Mesendoderm (in vitro differentiated cells): ENCODE measurements around the gene HS6ST3.

Experiments
- DNase-seq: peaks from one replicate; pipeline ENCODE4 v3.0.0; 2013
- H2AK5ac ChIP-seq: 2 replicates; pipeline ENCODE4 v1.6.1; 2013; ENCODE audit warnings: low read length, inconsistent platforms
- H2BK120ac ChIP-seq: 2 replicates; pipeline ENCODE4 v1.6.1; 2013; ENCODE audit warnings: low read depth, mild to moderate bottlenecking, low read length, moderate library complexity, mixed read lengths
- H2BK15ac ChIP-seq: replicated peaks from 2 replicates; pipeline ENCODE4 v1.6.1; 2013; ENCODE audit warnings: low read depth, mild to moderate bottlenecking, moderate library complexity
- H2BK5ac ChIP-seq: 2 replicates; pipeline ENCODE4 v1.6.1; 2013; ENCODE audit warnings: low read length, inconsistent platforms
- H3K18ac ChIP-seq: 2 replicates; pipeline ENCODE4 v1.6.1; 2013; ENCODE audit warnings: mild to moderate bottlenecking, low read length, mixed read lengths
- H3K23ac ChIP-seq: one replicate; pipeline ENCODE4 v1.6.1; 2013; ENCODE audit warnings: low read length
- H3K27ac ChIP-seq: 2 replicates; pipeline ENCODE4 v1.5.1; 2013; ENCODE audit warnings: low read depth, mild to moderate bottlenecking, inconsistent platforms, low read length, moderate library complexity
- H3K27me3 ChIP-seq: 2 replicates; pipeline ENCODE4 v1.6.1; 2013; ENCODE audit warnings: low read length, control low read depth, mild to moderate bottlenecking, inconsistent platforms; ENCODE audit not compliant: insufficient read depth, poor library complexity
- H3K36me3 ChIP-seq: 2 replicates; pipeline ENCODE4 v1.6.1; 2013; ENCODE audit warnings: low read length, inconsistent platforms; ENCODE audit not compliant: control insufficient read depth, insufficient read depth
- H3K4ac ChIP-seq: one replicate; pipeline ENCODE4 v1.6.1; 2013; ENCODE audit warnings: low read depth, mild to moderate bottlenecking, low read length, moderate library complexity
- H3K4me1 ChIP-seq: 2 replicates; pipeline ENCODE4 v1.6.1; 2013; ENCODE audit warnings: low read depth, low read length, inconsistent platforms; ENCODE audit not compliant: control insufficient read depth
- H3K4me2 ChIP-seq: 2 replicates; pipeline ENCODE4 v1.6.1; 2013; ENCODE audit warnings: low read length
- H3K4me3 ChIP-seq: 2 replicates; pipeline ENCODE4 v1.5.1; 2013; ENCODE audit warnings: mild to moderate bottlenecking, low read length
- H3K56ac ChIP-seq: one replicate; pipeline ENCODE4 v1.6.1; 2013; ENCODE audit warnings: low read length
- H3K79me1 ChIP-seq: 2 replicates; pipeline ENCODE4 v1.6.1; 2013; ENCODE audit warnings: low read length, inconsistent platforms
- H3K79me2 ChIP-seq: 2 replicates; pipeline ENCODE4 v1.6.1; 2013; ENCODE audit warnings: mild to moderate bottlenecking, low read length; ENCODE audit not compliant: control insufficient read depth, insufficient read depth
- H3K9ac ChIP-seq: 2 replicates; pipeline ENCODE4 v1.6.1; 2013; ENCODE audit warnings: low read length, inconsistent platforms
- H4K5ac ChIP-seq: one replicate; pipeline ENCODE4 v1.6.1; 2013; ENCODE audit warnings: low read length
- H4K8ac ChIP-seq: one replicate; pipeline ENCODE4 v1.6.1; 2013; ENCODE audit warnings: low read depth, mild to moderate bottlenecking, control low read depth, low read length, moderate library complexity
- WGBS: extraction: QIAGEN DNeasy Blood & Tissue Kit; methylation state at CpG from one replicate; pipeline ENCODE4 v1.1.7; 2013; ENCODE audit warnings: low lambda C conversion rate, missing lambda C conversion rate; ENCODE audit not compliant: insufficient coverage; ENCODE audit errors: extremely low coverage; 5-methylcytosine and 5-hydroxymethylcytosine counted together

Gene HS6ST3

GRCh38 chr13:96684469-96684868 is 594.6 kb downstream of the HS6ST3 start:
- Histone ChIP-seq H2AK5ac (no peak overlapping the region), H4K5ac (no peak overlapping the region), H4K8ac (no peak overlapping the region), H3K9ac (no peak overlapping the region), H3K4me1 (no peaks in the 10 kb centered on the region), H2BK120ac (no peak overlapping the region), H3K27ac (no peak overlapping the region), H3K4me3 (no peak overlapping the region), H2BK15ac (no peak overlapping the region), H3K79me2 (no peaks in the 10 kb centered on the region), H3K27me3 (no peaks in the 10 kb centered on the region), H2BK5ac (no peak overlapping the region), H3K36me3 (no peaks in the 10 kb centered on the region), H3K4me2 (no peak overlapping the region), H3K56ac (no peak overlapping the region), H3K79me1 (no peaks in the 10 kb centered on the region), H3K4ac (no peak overlapping the region), H3K18ac (no peak overlapping the region), H3K23ac (no peak overlapping the region)
- no peak for DNase-seq
- no CpG with 5 or more reads among the region's 4 CpGs for WGBS

- no peak for DNase-seq
- H2BK120ac ChIP-seq, result no peak overlapping the region
- no peaks in the 10 kb centered on the region for H3K79me1 ChIP-seq
- WGBS, result no CpG with 5 or more reads among the region's 1 CpG
- H2BK5ac ChIP-seq, result no peak overlapping the region
- H3K4me3 ChIP-seq, result no peak overlapping the region
- H3K4me1 ChIP-seq, result no peaks in the 10 kb centered on the region
- no peak overlapping the region for H3K9ac ChIP-seq
- no peak overlapping the region for H3K23ac ChIP-seq
- H4K5ac ChIP-seq, result no peak overlapping the region
- no peak overlapping the region for H2BK15ac ChIP-seq
- no peak overlapping the region for H3K4ac ChIP-seq
- no peak overlapping the region for H3K56ac ChIP-seq
- no peak overlapping the region for H3K18ac ChIP-seq
- no peak overlapping the region for H3K4me2 ChIP-seq
- no peaks in the 10 kb centered on the region for H3K79me2 ChIP-seq
- H3K27ac ChIP-seq, result no peak overlapping the region
- no peak overlapping the region for H4K8ac ChIP-seq
- no peak overlapping the region for H2AK5ac ChIP-seq
- H3K36me3 ChIP-seq, result no peaks in the 10 kb centered on the region
- H3K27me3 ChIP-seq, result no peaks in the 10 kb centered on the region
Measured at GRCh38 chr13:96684907-96685306, 595.0 kb downstream of the HS6ST3 start.

- H3K4me2 ChIP-seq, result no peak overlapping the region
- no peaks in the 10 kb centered on the region for H3K4me1 ChIP-seq
- no peak overlapping the region for H3K56ac ChIP-seq
- no peak overlapping the region for H3K27ac ChIP-seq
- no peaks in the 10 kb centered on the region for H3K27me3 ChIP-seq
- H3K79me2 ChIP-seq, result no peaks in the 10 kb centered on the region
- no peak for DNase-seq
- no peak overlapping the region for H4K5ac ChIP-seq
- no peak overlapping the region for H2BK15ac ChIP-seq
- H3K9ac ChIP-seq, result no peak overlapping the region
- H2AK5ac ChIP-seq, result no peak overlapping the region
- no CpG with 5 or more reads among the region's 2 CpGs for WGBS
- no peak overlapping the region for H3K18ac ChIP-seq
- H4K8ac ChIP-seq, result no peak overlapping the region
- no peaks in the 10 kb centered on the region for H3K79me1 ChIP-seq
- H2BK120ac ChIP-seq, result no peak overlapping the region
- no peak overlapping the region for H3K23ac ChIP-seq
- H3K4me3 ChIP-seq, result no peak overlapping the region
- no peaks in the 10 kb centered on the region for H3K36me3 ChIP-seq
- H2BK5ac ChIP-seq, result no peak overlapping the region
- no peak overlapping the region for H3K4ac ChIP-seq
Measured at GRCh38 chr13:96686286-96686685, 596.4 kb downstream of the HS6ST3 start.

- H4K5ac ChIP-seq, result no peak overlapping the region
- H3K4me3 ChIP-seq, result no peak overlapping the region
- no peak overlapping the region for H3K4me2 ChIP-seq
- no peak overlapping the region for H2BK15ac ChIP-seq
- H2BK5ac ChIP-seq, result no peak overlapping the region
- no peak overlapping the region for H3K23ac ChIP-seq
- H3K27ac ChIP-seq, result no peak overlapping the region
- no peaks in the 10 kb centered on the region for H3K4me1 ChIP-seq
- no peaks in the 10 kb centered on the region for H3K79me2 ChIP-seq
- no peak overlapping the region for H4K8ac ChIP-seq
- H3K27me3 ChIP-seq, result no peaks in the 10 kb centered on the region
- H3K36me3 ChIP-seq, result no peaks in the 10 kb centered on the region
- H3K4ac ChIP-seq, result no peak overlapping the region
- no CpG with 5 or more reads among the region's 3 CpGs for WGBS
- H2BK120ac ChIP-seq, result no peak overlapping the region
- no peak overlapping the region for H3K56ac ChIP-seq
- no peaks in the 10 kb centered on the region for H3K79me1 ChIP-seq
- H3K18ac ChIP-seq, result no peak overlapping the region
- no peak for DNase-seq
- no peak overlapping the region for H2AK5ac ChIP-seq
- H3K9ac ChIP-seq, result no peak overlapping the region
Measured at GRCh38 chr13:96687191-96687590, 597.3 kb downstream of the HS6ST3 start.

GRCh38 chr13:96690998-96691397 is 601.1 kb downstream of the HS6ST3 start:
- H3K18ac ChIP-seq, result no peak overlapping the region

GRCh38 chr13:96696389-96696900 is 606.5 kb downstream of the HS6ST3 start:
- Histone ChIP-seq H3K18ac (no peak overlapping the region), H2BK15ac (no peak overlapping the region), H3K9ac (no peak overlapping the region), H3K27ac (no peak overlapping the region), H3K4ac (no peak overlapping the region), H2BK5ac (no peak overlapping the region), H3K27me3 (no peaks in the 10 kb centered on the region), H2BK120ac (no peak overlapping the region), H3K79me2 (no peaks in the 10 kb centered on the region), H4K8ac (no peak overlapping the region), H3K79me1 (no peaks in the 10 kb centered on the region), H3K4me1 (no peaks in the 10 kb centered on the region), H3K36me3 (no peaks in the 10 kb centered on the region), H3K56ac (no peak overlapping the region), H3K4me3 (no peak overlapping the region), H3K4me2 (no peak overlapping the region), H4K5ac (no peak overlapping the region), H2AK5ac (no peak overlapping the region), H3K23ac (no peak overlapping the region)
- no peak for DNase-seq
- WGBS, result no CpG with 5 or more reads among the region's 6 CpGs

More at GRCh38 chr13:96690998-96691397, 601.1 kb downstream of the HS6ST3 start:
- DNase-seq, result no peak
- Histone ChIP-seq H4K8ac (no peak overlapping the region), H3K4ac (no peak overlapping the region), H3K27me3 (no peaks in the 10 kb centered on the region), H2BK120ac (no peak overlapping the region), H3K27ac (no peak overlapping the region), H3K79me2 (no peaks in the 10 kb centered on the region), H3K23ac (no peak overlapping the region), H3K36me3 (no peaks in the 10 kb centered on the region), H4K5ac (no peak overlapping the region), H3K56ac (no peak overlapping the region), H3K79me1 (no peaks in the 10 kb centered on the region), H3K9ac (no peak overlapping the region), H3K4me1 (no peaks in the 10 kb centered on the region), H2AK5ac (no peak overlapping the region), H3K4me2 (no peak overlapping the region), H2BK5ac (no peak overlapping the region), H3K4me3 (no peak overlapping the region), H2BK15ac (no peak overlapping the region)
